ENCODE results near the gene TJAP1.
"Not testable (repeated sequence)": the region's sequence is repeated elsewhere in the genome, so short reads cannot be mapped to it uniquely, and the experiment has no call there.

Gene TJAP1

DNA sequence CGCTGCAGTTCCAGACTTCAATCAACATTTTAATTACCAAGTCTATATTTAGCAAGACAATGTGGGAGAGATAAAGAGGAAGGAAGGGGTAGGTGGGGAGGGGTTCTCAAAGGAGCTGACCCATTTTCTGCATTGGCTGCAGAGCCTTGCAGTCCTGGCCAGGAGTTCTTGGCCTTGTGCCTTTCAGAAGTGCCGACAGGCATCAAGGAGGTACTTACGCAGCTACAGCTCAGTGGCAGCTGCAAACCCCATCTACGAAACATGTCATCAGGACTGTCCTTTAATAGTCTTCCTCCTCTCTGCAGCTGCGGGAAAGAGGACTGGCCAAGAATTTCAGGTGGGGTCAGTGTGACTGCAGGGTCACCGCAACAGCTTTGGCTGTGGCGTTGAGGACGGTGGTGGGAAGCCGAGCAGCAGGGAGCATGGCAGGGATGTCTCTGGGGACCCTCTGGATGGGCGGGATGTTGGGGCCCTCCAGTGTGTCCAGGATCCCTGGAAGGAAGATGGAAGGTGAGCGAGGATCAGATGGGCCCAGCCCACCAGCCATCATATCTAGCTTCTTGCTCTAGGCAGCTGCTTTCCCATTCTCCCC is 34.5 kb downstream of the TJAP1 start:
- peaks cover 31% of the 10 kb centered on the region for H3K4me1 Mint-ChIP-seq

DNA sequence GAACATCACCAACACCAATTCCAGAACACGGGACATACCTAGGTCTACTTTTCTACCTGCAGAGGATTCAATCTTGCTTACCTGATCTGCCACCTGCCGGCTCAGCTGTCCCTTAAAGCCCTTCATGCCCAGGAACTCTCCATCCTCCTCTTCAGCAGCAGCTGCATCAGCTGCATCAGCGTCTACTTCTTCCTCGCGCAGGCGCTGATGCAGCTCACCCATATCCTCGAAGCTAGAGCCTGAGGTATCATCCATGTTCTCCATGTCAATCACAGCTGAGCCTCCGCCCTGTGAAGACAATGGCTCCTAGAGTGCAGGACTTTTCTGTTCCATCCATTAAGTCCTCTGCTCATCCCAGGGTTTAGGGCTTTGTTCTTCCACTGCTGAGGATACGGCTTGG is 38.4 kb downstream of the TJAP1 start:
- Mint-ChIP-seq H3K36me3 (ENCODE audit: low read depth) (peaks cover 16% of the 10 kb centered on the region), H3K27ac (no peak overlapping the region), H3K4me3 (no peak overlapping the region), H3K9me3 (no peaks in the 10 kb centered on the region), H3K27me3 (no peaks in the 10 kb centered on the region), H3K4me1 (peaks cover 29% of the 10 kb centered on the region)
- ATAC-seq (no peak), DNase-seq (no peak)

More for the DNA sequence above, 34.5 kb downstream of the TJAP1 start:
- Mint-ChIP-seq H3K27me3 (peaks cover 16% of the 10 kb centered on the region), H3K27ac (no peak overlapping the region), H3K36me3 (ENCODE audit: low read depth) (peaks cover 17% of the 10 kb centered on the region), H3K4me3 (no peak overlapping the region), H3K9me3 (no peaks in the 10 kb centered on the region)
- ATAC-seq (no peak), DNase-seq (no peak)

DNA sequence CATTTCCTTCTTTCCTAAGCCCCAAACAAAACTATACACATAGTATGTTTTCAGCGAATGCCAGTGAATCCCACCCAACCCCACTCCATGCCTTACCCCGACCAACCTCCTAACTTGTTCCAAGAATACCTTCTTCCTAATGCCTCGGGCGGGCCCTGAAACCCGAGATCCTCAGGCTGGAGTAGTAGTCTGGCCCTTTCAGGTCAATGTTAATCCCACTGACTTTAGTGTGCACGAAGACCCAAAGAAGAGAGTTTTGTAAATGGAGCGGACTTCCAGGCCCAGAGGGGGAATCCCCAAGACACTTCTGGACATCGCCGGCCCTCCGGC is 39.0 kb downstream of the TJAP1 start:
- H3K27ac Mint-ChIP-seq: no peak overlapping the region
- DNase-seq (no peak), ATAC-seq (no peak)
- peaks cover 15% of the 10 kb centered on the region for H3K36me3 Mint-ChIP-seq (ENCODE audit: low read depth)
- no peaks in the 10 kb centered on the region for H3K9me3 Mint-ChIP-seq
- H3K4me3 Mint-ChIP-seq: no peak overlapping the region
- H3K4me1 Mint-ChIP-seq: peaks cover 29% of the 10 kb centered on the region
- H3K27me3 Mint-ChIP-seq: no peaks in the 10 kb centered on the region

DNA sequence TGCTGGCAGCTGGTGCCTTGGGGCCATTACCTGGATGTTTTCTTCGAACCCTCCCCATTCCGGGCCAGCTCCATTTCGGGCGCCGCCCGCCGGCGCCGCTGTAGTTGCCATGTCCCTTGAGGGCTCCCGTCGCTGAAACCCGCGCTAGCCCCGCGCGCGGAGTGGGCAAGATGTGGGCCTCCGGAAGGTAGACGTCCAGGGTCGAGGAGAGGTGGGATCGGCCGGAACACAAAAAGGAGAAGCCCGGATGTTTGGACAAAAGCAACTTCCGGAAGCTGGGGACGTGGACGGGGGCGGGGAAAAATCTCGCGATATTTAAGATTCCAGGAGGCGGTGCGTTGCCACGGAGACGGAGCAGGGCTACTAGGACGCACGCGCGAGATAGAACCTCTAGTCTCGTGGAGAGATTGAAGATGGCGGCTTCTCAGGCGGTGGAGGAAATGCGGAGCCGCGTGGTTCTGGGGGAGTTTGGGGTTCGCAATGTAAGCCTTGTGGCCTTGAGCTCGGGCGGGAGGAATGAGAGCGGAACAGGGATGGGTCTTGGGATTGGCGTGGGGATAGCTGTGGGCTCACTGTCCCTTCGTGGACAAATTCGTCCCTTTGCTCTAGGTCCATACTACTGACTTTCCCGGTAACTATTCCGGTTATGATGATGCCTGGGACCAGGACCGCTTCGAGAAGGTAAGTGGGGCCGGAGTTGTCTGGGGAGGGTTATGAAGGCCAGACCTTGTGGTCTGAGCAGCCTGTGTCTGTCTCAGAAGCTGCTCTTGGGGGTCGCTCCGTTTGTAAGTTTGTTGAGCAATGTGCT is 39.5 kb downstream of the TJAP1 start, which contains the start of the genes POLR1C and YIPF3:
POLR1C (plus strand) TSS at position 393 of the 808 bp plus-strand sequence; CDS start at position 414, 21 bp downstream.
YIPF3 (minus strand) TSS at position 230 of the 808 bp plus-strand sequence; CDS start at position 111, 119 bp downstream.
- DNase-seq (peak; percentile 97), ATAC-seq (peak; percentile 89)
- H3K4me3 Mint-ChIP-seq: no peak within 1 kb of the TSS
- no peaks in the 10 kb centered on the region for H3K9me3 Mint-ChIP-seq
- peaks cover 28% of the 10 kb centered on the region for H3K4me1 Mint-ChIP-seq
- H3K36me3 Mint-ChIP-seq (ENCODE audit: low read depth): peaks cover 16% of the 10 kb centered on the region
- no peaks in the 10 kb centered on the region for H3K27me3 Mint-ChIP-seq
- no peak within 1 kb of the TSS for H3K27ac Mint-ChIP-seq

DNA sequence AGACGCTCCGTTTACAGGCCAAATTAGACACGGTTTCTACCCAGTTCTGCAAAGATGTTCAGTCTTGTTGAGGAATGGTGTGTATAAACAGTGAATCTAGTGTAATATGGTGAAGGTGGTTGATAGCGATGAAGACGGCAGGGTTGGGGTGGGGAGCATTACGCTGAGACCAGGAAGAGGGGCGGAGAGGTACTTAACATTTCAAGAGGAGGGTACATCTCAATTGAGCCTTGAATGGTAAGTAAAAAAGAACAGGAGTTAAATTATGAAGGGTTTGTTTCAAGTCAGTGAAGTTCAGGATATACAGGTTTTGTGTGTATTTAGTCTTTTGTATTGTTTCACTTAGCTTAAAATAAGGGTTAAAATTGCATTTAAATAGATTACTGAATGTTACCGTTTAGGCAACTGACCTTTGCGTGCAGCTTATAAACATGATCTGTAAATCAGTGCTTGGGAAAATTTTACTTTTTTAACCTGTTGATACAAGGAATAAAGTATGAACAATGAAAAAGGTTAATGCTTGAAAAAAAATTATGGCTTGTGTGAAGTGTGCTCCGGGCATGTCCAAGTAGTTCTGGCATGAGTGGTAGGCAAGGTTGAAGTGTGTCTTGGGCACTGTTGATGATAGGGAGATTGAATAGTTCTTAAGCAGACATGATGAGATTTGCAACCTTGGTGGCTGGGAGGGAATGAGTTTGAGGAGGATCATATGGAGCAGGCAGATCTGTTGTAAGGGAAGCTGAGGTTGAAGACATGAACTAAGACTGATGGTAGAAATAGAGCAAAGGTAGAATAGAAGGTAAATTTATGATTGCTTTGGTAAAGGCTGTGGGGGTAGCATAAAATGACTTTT is 40.4 kb downstream of the TJAP1 start:
- peaks cover 28% of the 10 kb centered on the region for H3K4me1 Mint-ChIP-seq
- no peak for DNase-seq
- peaks cover 23% of the 10 kb centered on the region for H3K36me3 Mint-ChIP-seq (ENCODE audit: low read depth)
- H3K9me3 Mint-ChIP-seq: no peaks in the 10 kb centered on the region
- no peak for ATAC-seq
- H3K27me3 Mint-ChIP-seq: no peaks in the 10 kb centered on the region
- H3K27ac Mint-ChIP-seq: no peak overlapping the region
- no peak overlapping the region for H3K4me3 Mint-ChIP-seq

DNA sequence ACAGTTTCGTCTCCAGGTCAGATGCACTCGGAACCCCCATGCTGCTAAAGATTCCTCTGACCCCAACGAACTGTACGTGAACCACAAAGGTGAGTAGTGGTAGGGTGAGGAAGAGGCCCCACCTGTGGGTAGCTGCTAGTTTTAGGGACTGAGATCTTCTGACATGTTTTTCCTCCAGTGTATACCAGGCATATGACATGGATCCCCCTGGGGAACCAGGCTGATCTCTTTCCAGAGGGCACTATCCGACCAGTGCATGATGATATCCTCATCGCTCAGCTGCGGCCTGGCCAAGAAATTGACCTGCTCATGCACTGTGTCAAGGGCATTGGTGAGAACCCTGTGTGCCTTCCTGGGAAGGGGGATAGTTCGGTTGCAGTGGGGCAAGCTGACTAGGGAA is 42.7 kb downstream of the TJAP1 start:
- H3K36me3 Mint-ChIP-seq (ENCODE audit: low read depth): peaks cover 37% of the 10 kb centered on the region
- H3K9me3 Mint-ChIP-seq: no peaks in the 10 kb centered on the region
- ATAC-seq (no peak), DNase-seq (no peak)
- peaks cover 18% of the 10 kb centered on the region for H3K4me1 Mint-ChIP-seq
- H3K27me3 Mint-ChIP-seq: no peaks in the 10 kb centered on the region
- peak overlapping the region; percentile 13 for H3K4me3 Mint-ChIP-seq
- peak overlapping the region; percentile 25 for H3K27ac Mint-ChIP-seq

DNA sequence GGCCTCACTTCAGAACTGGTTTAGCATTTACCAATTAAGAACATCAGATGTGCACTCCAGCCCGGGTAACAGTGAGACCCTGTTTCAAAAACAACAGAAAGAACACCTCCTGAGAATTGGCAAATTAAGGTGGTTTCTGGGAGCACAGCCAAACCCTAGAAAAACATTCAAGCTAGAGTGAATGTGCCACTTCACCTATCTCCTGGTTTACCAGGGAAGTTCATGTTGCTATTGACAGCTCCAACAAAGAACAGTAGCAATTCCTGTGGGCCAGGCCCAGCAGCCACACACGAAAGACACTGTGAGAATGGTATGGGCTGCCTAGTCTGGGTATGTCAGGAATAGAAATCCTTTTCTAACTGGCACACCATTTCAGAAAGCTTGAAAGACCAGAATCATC is 44.5 kb downstream of the TJAP1 start:
- H3K36me3 Mint-ChIP-seq (ENCODE audit: low read depth): peaks cover 52% of the 10 kb centered on the region
- H3K27me3 Mint-ChIP-seq: no peaks in the 10 kb centered on the region

DNA sequence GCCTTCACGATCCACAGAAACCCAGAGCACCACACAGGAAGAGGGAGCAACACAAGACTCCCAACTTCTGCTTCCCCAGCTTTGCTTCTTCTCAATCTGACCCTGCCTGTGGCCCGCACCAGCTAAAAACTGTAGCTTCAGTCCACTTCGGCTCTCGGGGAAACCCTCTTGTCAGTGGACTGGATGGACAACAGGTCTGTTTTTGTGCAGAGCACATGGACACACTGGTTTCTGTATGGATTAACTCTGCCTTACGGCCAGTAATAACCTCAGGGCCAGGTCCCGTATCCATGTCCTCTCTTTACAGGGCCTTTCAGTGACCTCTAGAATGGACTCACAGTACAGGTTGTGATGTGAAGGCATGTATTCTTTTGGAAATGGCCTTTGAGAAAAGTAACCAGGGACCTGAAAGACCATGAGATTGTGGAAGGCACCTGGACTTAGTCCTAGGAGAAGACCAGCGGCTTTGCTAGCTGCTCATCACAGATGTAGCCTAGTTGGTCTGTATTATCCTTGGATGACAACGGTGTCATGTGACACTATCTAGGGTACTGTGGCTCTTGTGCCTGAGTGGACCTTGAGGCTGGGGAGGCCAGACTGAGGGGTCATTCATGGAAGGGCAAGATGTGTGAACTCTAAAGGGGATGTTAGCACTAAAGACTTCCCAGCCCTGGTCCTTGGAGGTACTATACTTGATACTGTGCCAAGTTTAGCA is 45.3 kb downstream of the TJAP1 start:
- no peak overlapping the region for H3K4me3 Mint-ChIP-seq
- no peaks in the 10 kb centered on the region for H3K27me3 Mint-ChIP-seq
- DNase-seq (no peak), ATAC-seq (no peak)
- peak overlapping the region; percentile 51 for H3K27ac Mint-ChIP-seq
- peaks cover 61% of the 10 kb centered on the region for H3K36me3 Mint-ChIP-seq (ENCODE audit: low read depth)
- H3K9me3 Mint-ChIP-seq: no peaks in the 10 kb centered on the region
- peaks cover 5% of the 10 kb centered on the region for H3K4me1 Mint-ChIP-seq

More for the DNA sequence above, 44.5 kb downstream of the TJAP1 start:
- Mint-ChIP-seq H3K4me1 (peaks cover 5% of the 10 kb centered on the region), H3K4me3 (no peak overlapping the region), H3K27ac (no peak overlapping the region), H3K9me3 (no peaks in the 10 kb centered on the region)
- no peak for ATAC-seq
- DNase-seq: no peak

DNA sequence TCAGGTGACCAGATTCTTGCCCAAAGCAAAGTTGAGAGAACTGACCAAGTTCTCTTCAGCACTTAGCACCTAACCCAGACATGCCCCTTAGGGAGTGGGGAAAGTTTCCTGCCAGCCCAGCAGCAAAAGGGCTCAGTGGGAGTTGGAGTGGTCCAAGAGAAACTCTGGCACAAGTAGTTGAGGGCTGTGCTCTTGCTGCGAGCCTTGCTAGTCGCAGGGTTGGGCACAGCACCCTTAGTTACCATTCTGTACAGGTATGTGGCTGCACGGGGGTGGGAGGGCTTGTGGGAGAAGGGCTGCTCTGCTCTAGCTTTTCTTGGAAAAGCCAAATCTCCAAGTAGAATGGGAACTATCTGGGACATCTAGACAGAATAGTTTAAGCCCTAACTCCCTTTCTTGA is 45.9 kb downstream of the TJAP1 start:
- ATAC-seq (no peak), DNase-seq (no peak)
- H3K4me1 Mint-ChIP-seq: peaks cover 5% of the 10 kb centered on the region
- H3K9me3 Mint-ChIP-seq: no peaks in the 10 kb centered on the region
- H3K27ac Mint-ChIP-seq: no peak overlapping the region
- H3K4me3 Mint-ChIP-seq: no peak overlapping the region
- peaks cover 67% of the 10 kb centered on the region for H3K36me3 Mint-ChIP-seq (ENCODE audit: low read depth)
- H3K27me3 Mint-ChIP-seq: no peaks in the 10 kb centered on the region

DNA sequence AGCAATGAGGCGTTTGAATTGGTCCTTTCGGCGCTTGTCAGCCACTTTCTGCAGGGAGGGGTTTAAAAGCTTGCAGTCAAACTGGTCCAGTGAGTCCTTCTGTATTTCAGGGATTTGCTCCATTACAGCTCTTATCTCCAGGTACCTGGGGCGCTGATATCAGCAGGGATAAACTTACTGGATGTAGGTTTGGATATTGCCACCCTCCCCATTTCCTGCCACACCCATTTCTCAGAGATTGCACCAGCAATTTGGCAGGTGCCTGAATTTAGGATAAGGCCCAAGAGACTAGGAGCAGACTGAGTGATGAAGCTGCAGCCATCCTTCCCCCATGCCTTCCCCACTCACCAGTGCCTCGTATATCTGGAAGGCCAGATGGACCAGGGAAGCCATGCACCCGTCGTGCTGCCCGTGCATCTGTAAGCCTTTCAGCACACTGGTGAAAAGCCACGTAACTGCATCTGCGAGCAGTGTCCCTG is 47.2 kb downstream of the TJAP1 start:
- H3K4me1 Mint-ChIP-seq: peaks cover 5% of the 10 kb centered on the region
- no peaks in the 10 kb centered on the region for H3K27me3 Mint-ChIP-seq
- ATAC-seq (no peak), DNase-seq (no peak)
- no peak overlapping the region for H3K4me3 Mint-ChIP-seq
- H3K36me3 Mint-ChIP-seq (ENCODE audit: low read depth): peaks cover 73% of the 10 kb centered on the region
- H3K9me3 Mint-ChIP-seq: no peaks in the 10 kb centered on the region
- H3K27ac Mint-ChIP-seq: peak overlapping the region; percentile 54

DNA sequence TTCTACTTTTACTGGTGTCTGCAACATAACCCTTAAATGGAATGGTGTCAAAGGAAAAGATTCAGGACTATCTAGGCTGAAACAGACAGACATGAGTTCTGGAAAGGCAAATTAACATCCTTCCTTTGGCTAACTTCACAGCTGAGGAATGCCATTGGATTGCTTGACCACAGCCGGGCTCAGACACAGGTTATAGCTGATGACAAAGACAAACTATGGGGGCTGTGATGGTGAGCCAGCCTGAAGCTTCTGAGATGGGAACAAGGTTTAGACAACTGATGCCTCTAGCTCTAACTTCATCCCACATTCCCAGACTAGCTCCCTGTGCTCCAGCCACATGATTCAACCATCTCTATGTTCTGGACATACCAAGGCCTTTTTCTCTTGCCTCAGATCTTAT is 54.8 kb downstream of the TJAP1 start:
- Mint-ChIP-seq H3K36me3 (ENCODE audit: low read depth) (peaks cover 51% of the 10 kb centered on the region), H3K27me3 (no peaks in the 10 kb centered on the region), H3K4me3 (no peak overlapping the region), H3K4me1 (no peaks in the 10 kb centered on the region), H3K9me3 (no peaks in the 10 kb centered on the region), H3K27ac (no peak overlapping the region)
- DNase-seq (no peak), ATAC-seq (no peak)

DNA sequence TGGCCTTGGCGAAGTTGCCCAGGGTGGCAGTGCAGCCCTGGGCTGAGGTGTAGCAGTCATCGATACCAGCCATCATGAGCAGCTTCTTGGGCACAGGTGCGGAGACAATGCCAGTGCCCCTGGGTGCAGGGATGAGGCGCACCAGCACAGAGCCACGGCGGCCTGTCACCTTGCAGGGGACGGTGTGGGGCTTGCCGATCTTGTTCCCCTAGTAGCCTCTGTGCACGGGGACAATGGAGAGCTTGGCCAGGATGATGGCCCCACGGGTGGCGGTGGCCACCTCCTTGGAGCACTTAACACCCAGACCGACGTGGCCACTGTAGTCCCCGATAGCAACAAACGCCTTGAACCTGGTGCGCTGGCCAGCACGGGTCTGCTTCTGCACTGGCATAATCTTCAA is 61.6 kb downstream of the TJAP1 start:
- H3K4me3 Mint-ChIP-seq, ATAC-seq, H3K27ac Mint-ChIP-seq, DNase-seq, H3K27me3 Mint-ChIP-seq, H3K4me1 Mint-ChIP-seq, H3K9me3 Mint-ChIP-seq: not testable (repeated sequence)
- peaks cover 46% of the 10 kb centered on the region for H3K36me3 Mint-ChIP-seq (ENCODE audit: low read depth)

DNA sequence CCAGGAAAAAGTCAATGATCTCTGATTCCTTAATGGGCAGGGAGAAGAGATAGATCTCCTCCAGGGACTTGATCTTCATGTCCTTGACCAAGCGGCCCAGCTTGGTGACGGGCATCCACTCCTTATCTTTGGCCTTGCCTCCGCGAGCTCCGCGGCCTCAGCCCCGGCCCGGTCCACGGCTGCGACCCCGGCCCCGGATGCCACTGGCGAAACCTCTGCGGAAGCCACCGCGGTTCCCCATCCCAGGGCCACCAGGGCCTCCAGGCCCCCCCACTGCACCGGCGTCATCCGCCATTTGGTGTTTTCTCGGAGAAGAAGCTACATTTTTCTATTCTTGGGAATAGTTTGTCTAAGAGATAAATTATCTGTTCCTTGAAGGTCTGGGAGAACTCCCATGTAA is 62.0 kb downstream of the TJAP1 start:
- not testable (repeated sequence) for H3K4me1 Mint-ChIP-seq, H3K27me3 Mint-ChIP-seq, H3K4me3 Mint-ChIP-seq, DNase-seq, H3K27ac Mint-ChIP-seq, ATAC-seq, H3K9me3 Mint-ChIP-seq
- peaks cover 46% of the 10 kb centered on the region for H3K36me3 Mint-ChIP-seq (ENCODE audit: low read depth)

DNA sequence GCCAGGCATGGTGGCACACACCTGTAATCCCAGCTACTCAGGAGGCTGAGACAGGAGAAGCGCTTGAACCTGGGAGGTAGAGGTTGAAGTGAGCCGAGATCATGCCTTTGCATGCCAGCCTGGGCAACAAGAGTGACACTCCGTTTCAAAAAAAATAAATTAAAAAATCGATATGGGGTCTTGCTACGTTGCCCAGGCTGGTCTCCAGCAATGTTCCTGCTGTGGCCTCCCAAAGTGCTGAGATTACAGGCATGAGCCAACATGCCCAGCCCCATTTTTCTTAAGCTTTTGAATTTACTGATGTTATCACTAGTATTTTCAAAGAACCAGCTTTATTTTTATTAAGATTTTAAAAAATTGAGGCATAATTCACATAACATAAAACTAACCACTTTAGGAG is 63.1 kb downstream of the TJAP1 start:
- ATAC-seq (no peak), DNase-seq (no peak)
- Mint-ChIP-seq H3K4me1 (no peaks in the 10 kb centered on the region), H3K4me3 (no peak overlapping the region), H3K27me3 (no peaks in the 10 kb centered on the region), H3K27ac (no peak overlapping the region), H3K9me3 (no peaks in the 10 kb centered on the region), H3K36me3 (ENCODE audit: low read depth) (peaks cover 50% of the 10 kb centered on the region)
